Right forelimb (tissue), 1 donor: ENCODE measurements around the gene ZNF174.
A peak's percentile ranks its signal among the peaks of the same experiment; 100 is the strongest.

Experiments used
- DNase-seq: peaks from one replicate; pipeline ENCODE4 v3.0.0-alpha.2; 2018

Gene ZNF174

DNA sequence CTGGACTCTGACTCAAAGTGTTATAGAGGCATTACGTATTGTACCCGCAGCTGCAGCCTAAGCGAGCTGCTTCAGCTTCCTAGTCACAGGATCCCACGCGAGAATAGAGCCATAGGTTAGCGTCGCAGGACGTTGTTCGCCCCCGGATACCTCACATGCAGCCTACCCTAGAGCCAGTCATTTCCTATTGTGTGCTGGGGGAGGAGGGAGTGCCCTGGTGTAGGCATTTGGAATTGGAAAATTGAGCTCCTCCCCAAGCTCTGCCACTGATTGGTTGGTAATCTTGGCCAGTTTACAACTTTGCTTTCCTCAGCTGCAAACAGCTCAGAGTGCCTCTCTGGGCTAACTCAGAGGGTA lies 43.0 kb downstream of the ZNF174 start:
- no peak for DNase-seq

DNA sequence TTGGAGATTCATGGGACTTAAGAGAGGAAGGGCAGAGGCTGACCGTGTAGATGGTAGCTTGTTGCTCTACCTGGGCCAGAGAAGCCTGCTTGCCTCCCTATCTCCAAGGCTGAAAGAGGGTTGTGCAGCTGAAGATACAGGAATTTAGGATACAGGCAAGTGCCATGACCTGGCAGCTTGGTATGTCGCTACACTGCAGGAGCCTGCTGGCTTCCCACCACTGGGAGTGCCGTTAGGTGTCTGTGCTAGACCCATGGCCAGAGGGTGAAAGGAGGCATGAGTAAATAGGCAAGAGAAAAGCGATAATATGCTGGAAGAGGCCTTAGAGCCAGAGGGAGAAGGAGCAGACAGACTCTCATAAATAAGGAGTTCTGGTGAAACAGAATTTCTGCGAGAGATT lies 53.1 kb downstream of the ZNF174 start:
- no peak for DNase-seq

DNA sequence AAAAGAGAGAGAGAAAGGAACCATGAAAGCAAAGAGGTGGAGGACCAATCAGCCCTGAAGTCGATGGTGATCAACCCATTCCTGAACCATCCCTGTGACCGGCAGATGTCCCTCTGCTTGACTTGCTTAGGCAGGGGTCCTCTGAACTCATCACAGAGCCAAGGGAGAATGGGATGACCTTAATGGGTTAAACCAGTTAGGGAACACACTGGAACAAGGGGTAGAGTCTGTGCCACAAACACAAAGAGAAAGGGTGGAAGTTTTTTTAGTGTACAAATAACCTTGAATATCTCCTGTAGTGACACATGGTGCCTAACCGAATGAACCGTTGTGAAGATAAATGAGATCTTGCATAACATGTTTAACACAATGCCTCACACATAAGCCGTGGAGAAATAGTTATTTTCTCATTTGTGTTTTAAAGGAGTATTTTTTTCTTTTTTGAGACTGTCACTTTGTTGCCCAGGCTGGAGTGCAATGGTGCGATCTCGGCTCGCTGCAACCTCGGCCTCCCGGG lies 53.7 kb downstream of the ZNF174 start:
- no peak for DNase-seq

DNA sequence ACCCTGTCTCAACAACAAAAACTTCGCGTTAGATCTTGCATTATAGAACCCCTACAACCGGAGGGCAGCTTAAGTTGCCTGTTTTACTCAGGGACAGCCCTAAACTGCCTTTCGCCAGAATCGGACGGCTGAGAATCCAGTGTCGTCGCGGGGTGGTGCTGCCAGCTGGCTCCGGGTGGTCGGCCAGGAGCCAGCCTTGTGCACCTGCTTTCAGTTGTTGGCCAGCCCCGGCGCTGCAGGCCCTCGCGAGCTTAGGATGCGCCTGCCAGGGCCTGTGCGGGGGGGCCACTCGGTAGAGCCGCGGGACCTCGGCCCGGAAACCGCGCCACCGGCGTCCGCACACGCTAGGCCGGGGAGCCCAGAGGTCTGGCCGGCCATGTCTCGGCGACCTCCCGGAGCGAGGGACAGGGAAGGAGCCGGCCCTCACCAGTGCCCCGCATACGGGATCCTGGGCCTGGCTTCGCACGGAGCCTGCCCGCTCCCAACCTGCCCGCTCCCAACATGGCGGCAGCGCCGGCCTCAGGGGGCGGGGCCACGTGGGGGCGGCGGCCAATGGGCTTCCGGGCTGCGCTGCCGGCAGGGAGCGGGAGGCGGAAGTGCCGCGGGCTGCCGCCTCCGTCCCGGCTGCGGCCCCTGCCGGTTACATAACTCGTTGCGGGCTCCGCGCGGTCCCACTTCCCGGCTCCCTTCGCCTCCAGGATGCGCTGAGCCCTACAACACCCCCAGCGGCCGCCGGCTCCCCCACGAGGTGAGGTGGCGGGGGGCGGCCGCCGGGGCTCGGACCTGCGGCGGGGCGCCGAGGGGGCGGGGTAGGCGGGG lies 56.6 kb downstream of the ZNF174 start:
- DNase-seq, result peak; percentile 95

DNA sequence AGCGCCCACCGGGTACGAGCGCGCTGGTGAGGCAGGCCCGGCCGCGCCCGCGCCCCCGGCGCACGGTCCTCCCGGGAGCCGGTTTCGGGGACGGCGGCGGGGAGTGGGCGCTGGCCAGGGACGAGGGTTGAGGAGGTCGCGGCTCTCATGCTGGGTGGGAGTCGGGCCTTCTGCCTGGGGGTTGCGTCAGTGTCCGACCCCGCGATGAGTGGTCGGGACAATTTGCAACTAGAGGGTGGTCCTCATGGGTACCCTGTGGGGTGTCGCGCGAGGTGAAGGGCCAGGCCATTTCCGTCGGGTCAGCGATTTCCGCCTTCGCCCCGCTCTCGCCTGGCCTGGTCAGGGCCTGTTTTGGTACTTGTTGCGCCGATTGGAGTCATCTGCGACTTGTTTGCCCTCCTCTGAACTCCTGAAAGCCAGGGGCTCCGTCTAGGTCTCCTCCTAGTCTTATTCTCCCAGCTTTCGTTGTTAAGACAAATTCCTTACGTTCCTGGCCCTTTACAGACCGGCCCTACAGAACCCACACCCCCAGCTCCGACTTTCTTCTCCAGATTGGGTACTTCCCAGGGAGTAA lies 57.4 kb downstream of the ZNF174 start:
- DNase-seq, result peak; percentile 57

DNA sequence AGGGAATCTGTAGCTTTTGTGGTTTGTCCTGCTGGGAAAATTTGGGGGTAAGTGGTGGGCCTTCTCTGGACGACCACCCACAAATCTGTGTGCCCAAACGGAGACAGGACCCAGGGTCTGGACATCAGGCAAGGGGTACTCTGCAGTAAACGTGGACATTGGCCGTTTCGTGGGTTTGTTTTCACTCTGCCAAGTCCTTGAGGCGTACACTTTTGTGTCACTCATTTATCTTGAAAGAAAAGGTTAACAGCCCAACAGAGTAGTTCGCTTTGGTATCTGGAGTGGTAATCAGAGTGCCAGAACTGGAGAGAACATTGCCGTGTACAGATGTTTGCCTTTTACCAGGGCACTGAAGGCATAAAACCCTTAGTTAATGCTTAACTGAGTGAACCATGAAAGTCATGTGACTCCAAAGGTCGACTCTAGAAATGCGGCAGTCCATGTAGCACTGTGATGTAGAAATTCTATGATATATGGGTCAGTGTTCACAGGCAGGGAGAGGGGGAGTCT lies 57.9 kb downstream of the ZNF174 start:
- DNase-seq, result no peak
